GM19023 (cell line): ENCODE results near the gene CAPN13.

Experiments used
- ATAC-seq: cut with Tn5 transposase; IDR thresholded peaks from one replicate; pipeline ENCODE4 v1.9.1; 2021; ENCODE audit warnings: mild to moderate bottlenecking, moderate library complexity; ENCODE audit not compliant: unreplicated experiment

CAPN13 gene, protein sequence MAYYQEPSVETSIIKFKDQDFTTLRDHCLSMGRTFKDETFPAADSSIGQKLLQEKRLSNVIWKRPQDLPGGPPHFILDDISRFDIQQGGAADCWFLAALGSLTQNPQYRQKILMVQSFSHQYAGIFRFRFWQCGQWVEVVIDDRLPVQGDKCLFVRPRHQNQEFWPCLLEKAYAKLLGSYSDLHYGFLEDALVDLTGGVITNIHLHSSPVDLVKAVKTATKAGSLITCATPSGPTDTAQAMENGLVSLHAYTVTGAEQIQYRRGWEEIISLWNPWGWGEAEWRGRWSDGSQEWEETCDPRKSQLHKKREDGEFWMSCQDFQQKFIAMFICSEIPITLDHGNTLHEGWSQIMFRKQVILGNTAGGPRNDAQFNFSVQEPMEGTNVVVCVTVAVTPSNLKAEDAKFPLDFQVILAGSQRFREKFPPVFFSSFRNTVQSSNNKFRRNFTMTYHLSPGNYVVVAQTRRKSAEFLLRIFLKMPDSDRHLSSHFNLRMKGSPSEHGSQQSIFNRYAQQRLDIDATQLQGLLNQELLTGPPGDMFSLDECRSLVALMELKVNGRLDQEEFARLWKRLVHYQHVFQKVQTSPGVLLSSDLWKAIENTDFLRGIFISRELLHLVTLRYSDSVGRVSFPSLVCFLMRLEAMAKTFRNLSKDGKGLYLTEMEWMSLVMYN

DNA sequence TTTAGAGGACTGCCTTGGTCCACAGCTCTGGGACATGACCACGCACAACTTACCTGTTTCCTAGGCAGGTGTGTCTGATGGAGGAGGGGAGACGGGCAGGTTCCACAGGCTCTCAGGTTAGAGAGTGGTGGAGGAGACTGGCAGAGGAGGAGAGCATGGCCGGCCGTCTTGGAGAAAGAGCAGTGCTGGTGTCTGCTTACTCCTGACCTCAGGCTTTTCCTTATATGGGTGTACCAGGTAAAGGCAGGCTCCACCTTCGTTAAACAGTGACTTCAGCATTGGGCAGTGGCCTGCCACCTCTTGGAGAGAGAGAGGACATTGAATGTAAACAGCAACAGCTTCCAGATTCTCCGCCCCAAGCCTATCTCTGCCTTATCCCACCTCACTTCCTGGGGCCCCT, at the start of gene CAPN13:
CAPN13 (minus strand) TSS at position 198 of the 400 bp plus-strand sequence. CDS start 20,121 bp downstream, outside the sequence.
- no peak for ATAC-seq

DNA sequence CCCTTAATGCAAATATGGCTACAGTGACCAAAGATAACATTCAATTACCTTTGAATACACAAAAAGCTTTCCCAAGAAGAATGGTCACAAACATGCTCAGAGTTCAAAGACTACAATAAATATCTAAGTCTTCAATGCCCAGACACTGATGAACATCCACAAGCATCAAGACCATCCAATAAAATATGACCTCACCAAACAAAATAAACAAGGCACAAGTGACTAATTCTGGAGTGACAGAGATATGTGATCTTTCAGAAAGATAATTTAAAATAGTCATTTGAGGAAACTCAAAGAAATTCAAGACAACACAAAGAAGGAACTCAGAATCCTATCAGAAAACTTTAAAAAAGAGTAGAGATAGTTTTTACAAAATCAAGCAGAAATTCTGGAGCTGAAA, 40.6 kb upstream of the CAPN13 start:
- no peak for ATAC-seq

DNA sequence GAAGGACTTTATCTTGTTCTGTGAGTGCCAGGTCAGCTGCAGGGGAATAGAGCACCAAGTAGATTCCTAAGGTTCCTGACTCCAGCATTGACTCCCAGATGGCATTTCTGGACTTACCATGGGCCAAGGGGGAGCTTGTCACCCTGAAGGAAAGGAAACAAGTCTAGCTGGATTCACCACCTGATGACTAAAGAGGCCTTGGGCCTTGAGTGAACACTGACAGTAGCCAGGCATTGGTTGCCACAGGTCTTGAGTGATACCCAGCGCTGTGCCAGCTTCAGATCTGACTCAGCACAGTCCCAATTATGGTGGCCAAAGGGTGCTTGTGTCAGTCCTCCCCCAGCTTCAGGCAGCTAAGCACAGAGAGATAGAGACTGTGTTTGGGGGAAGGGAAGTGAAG, 40.1 kb upstream of the CAPN13 start:
- no peak for ATAC-seq

DNA sequence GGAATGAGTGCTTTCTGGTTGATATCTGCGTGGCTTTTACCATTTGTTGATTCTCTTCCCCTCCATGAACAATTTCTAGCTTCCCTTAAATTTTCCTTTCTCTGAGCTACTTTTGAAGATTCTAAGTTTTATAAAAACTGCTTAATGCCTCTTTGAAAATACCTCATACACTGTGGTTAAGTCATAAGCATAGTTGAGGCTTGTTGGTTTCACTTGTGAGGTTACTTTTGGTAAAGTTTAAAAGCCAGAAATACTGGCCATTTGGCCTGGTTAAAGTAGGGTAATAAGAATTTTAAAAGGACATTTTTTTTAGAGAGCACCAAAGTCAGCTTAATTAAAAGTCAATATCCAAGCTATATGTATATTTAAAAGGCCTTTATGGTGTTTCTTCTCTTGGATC, 21.3 kb upstream of the CAPN13 start:
- ATAC-seq: no peak

DNA sequence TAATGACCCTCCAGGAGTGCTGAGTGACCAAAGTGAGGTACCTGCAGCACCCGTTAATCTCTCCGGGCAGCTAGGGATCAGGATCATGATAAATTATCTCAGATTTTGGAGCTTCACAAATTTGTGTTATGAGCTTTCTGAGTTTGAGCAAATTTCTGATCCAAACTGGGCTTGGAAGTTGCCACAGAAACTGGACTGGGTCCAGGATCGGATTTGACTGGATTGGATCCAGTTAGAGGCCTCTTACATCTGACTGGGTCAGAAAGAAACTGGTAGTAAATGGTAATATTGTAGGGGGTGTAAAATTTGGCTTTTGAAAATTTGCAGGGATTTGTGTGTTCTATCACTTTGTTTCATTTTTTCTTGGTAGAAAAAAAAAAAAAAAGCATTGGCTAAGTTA, 19.7 kb upstream of the CAPN13 start:
- no peak for ATAC-seq

DNA sequence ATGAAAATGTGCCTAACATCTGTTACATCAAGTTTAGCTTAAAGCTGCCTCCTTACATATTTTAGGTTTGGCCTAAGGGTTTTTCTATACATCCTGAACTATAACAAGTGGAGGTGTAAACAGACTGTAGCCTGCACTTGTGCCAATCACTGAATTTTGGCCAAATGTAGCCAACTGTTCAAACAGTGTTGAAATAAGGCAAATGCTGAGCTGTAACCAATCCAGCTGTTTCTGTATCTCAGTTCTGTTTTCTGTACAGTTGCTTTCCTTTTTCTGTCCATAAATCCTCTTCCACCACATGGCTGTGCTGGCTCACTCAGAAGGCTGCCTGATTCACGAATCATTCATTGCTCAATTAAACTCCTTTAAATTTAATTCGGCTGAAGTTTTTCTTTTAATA, 19.2 kb upstream of the CAPN13 start:
- no peak for ATAC-seq

DNA sequence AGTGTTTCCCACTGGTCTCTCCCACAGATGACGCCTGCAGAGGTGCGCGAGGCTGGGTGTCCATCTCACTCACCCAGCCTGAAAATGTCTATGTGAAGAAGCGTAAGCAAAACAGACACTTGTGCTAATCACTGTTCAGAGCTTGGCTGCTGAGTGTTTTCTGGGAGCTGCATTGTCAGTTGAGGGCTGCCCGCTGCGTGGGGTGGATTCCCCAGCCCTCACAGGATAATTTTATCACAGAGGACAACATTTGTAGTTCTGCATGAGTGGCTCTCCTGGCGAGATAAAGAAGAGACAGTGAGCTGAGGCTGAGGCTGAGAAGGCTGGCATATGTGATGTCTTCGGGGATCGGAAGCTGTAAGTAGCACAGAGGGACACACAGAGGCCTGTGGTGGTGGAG, 16.2 kb upstream of the CAPN13 start:
- ATAC-seq: no peak

DNA sequence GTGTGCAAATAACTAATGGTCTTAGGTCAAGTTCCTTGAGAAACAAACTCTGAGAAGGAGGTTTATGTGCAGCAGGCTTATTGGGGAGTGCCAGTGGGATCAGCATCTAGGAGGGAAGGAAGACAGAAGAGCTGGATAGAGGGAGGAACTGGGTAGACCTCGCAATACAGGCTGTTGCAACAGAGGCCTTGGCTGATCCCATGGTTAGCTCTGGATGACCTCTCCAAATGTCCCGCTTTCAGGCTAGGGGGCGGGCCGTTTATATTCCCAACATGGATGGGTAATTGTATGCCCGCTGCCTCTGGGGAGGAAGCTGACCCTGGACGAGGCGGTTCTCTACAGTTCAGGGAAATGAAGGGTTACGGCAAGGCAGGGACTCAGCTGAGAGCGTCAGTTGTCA, 14.7 kb upstream of the CAPN13 start:
- no peak for ATAC-seq

DNA sequence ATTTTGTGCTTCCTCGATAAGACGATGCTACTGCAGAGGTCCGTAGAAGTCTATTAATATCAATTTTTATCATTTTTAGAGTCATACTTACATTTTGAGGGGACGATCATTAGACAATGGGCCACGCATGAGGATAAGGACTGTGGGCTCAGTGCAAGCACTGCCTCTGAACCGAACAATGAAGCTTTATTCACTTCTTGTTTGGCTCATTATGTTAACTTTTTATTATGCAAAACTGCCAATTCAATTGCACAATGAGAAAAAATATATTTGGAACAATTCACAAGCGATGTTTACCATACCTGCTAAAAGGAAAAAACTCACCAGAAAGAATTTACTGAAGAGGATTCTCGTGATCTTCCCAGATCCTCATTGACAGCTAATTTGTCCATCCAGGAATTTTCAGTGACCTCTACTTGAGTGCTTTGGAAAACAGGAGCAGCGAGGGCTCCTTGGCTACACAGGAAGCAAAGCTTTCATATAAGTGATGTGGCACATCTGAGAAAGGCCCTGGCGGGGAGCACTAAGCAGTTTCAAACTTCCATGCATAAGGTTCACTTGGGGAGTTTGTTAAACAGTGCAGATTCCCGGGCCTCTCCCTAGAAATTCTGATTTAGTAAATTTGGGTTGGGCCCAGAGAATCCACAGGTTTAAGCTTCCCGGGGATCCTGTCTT, 13.3 kb upstream of the CAPN13 start:
- no peak for ATAC-seq

DNA sequence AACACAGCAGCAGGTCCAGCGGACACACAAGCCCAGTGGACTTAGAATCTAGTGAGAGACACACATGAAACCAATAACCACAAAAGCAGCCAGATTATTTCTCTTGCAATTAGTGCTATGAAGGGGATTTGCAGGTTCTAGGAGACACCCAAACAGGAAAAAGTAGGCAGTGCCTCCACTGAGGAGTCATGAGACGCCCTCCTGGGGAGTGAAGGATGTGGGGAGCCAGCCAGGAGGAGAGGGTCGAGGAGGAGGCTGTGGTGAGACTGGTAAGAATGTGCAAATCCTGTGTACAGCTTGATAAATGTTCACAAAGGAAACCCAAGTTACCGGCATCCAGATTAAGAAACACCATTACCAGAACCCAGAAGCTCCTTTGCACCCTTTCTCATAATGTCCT, 2.7 kb upstream of the CAPN13 start:
- no peak for ATAC-seq

DNA sequence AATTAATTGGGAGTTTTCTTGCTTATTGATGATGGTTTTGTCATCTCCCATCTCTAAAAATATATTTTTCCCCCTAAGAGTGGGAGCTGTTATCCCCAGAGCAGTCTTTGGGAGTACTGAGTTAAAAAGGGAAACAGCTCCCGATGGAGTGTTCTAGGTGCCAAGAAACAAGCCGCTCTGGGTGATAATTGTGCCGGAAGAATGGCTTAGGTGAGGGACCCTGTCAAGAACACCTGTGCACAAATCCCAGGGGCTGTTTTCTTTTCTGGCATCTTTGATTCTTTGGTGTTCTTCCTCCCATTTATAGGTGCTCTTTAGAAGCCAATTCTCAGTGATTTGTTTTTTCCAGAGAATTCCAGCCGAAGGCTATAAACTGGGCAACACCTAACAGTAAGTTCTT, 1.4 kb upstream of the CAPN13 start:
- ATAC-seq: no peak

DNA sequence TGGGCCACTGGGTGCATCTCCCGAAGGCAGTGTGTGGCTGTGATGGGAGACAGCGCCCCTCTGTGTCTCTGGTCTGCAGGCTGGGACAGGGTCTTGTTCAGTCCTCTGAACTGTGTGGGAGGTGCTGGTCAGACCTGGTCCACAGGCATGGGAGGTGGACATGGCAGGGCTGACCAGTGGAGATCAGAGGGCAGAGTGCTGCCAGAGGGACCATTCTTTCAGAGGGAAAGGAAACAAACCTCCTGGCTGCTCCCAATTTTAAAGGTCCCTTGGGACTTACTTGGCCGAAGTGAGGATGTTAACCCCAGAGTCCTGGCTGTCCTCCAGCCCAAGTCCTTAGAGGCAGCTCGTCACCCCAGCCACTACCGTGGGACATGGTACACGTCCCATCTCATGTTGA, 4.0 kb downstream of the CAPN13 start:
- ATAC-seq: no peak

DNA sequence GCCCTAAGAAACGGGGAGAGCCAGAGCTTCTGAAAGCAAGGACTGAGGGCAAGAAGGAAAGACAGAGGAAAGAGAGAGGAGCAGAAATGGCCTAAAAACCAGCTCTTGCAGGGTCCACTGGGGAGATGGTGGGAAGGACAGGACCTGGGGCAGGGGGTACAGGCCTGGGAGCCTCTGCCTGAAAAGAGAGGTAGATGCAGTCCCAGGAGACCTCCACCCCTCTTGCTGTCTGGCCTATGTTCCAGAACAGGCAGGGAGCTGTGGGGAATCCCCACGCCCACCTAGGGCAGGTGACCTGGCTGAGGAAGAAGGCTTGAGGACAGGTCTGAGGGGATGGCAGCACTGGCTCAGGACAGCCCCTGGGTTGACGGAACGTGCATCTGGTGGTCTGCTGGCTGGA, 4.6 kb downstream of the CAPN13 start:
- no peak for ATAC-seq

DNA sequence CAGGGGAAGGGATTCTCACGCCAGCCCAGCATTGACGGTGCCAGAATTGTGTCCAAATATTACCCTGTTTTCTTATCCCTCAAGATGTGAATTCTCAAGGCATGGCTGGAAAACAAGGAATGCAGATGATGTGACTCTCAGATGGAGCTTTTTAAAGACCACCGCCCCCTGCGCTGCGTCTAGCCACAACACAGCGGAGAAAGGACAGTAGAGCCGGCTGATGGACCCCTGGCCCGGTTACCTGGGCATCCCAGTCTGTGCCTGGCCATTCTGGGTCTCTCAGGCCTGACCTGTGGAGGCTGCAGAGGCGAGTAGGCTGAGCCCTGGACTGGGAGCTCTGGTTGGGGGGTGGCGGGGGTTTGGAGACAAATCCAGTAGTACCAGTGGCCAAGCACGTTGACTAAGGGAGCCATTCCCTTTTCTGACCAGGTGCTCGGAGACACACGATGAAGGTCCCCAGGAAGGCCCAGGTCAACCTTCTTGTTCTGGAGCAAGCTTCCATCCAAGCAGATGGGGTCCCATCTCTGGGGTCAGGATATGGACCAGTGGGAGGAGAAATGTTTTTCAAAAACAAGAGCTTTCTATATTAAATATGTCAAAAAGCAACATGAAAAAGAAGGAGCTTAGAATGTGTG, 5.3 kb downstream of the CAPN13 start:
- no peak for ATAC-seq

DNA sequence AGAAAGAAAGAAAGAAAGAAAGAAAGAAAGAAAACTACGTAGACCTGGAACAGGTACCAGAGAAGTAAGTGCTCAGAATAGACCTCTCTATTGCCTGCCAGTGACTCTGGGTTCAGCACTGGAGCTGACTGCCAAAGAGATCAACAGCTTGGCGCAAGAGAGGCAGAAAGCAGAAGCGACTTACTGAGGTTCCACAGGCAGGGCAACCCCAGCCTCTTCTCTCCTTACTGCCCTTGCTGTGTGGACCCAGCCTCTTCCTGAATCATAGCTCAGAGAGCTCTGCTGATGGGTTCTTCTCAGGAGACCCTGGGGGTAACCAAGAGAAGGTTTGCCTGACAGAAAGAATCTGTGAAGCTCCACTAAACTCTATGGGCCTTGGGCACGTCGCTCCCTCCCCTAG, 7.1 kb downstream of the CAPN13 start:
- ATAC-seq: no peak

DNA sequence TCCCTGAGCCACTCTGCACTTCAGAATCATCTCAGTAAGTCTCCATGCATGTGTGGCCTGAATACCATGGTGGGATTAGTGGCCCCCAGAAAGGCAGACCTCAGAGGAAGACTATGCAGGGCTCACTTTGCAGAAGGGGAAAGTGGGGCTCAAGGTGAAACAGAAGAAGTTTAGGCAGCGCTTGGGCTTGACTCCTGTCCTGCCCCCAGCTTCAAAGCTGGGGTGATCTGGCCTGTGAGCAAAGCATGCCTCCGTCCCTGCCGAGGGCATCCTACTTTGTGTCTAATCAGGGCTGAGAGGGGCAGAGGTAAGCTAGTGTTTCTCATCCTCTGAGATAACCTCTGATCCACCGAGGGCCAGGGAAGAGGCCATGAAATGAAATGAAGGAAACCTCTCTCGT, 7.9 kb downstream of the CAPN13 start:
- ATAC-seq: no peak

DNA sequence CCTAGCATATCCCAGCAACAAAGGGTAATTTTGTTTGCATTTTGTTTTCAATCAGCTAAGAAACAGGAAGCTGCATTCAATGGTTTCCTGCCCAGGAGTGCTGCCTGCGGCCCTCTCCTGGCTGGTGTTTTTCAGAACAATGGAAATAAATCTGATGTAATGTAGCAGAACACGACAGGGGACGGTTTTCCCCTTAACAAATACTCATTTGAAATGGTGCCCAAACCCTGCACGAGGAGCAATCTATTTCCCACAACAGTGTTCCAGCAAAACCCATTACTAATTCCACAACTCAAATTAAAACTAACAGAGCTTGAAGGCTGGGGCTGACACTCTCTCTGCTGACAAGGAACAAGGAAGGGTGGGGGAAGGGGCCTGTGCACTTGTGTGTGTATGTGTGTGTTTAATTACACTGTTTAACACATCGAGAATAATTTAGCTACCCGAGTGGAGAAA, 8.7 kb downstream of the CAPN13 start:
- ATAC-seq: no peak

DNA sequence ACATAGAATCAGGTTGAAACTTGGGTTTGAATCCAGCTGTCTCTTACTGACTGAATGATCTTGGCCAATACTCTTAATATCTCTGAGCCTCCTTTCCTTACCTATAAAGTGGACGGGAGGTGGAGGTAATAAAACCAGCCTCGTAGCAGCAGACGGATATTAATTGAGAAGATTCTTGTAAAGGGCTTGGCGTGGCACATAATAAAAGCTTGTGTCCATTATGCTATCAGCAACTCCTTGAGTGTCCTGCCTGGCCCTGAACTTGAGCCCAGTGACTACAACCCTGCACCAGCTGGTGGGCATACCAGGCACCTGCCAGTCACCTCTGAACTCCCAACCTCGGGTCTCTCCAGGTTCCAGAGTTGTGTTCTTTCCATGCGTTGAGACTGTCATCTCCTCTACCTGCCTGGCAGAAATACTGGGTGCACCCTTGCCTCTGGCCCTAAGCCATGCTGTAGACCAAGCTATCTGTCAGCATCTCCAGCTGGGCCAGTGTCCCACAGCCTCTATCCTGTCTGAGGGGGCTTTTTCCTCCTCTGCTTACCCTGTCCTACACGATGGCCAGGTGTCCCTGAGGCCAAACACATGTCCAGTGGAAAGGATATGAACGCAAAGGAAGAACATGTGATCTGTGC, 9.7 kb downstream of the CAPN13 start:
- ATAC-seq: no peak

DNA sequence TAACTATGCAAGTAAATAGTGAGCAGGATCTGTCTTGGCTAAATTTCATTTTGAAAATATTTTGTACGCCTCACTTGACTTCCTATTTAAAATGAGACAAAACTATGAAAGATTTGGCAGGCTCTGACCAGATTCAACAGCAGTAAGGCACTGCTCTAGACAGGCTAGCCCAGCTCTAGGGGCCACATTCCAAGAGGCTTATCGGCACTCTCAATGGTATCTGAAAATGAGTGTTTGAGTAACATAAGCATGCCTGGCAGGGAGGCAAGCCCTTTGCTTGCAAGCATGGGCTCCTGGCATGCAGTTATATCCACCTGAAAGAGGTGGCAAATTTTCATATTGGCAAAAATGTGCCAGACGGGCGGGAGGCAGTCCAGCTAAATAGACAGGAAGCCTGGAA, 10.5 kb downstream of the CAPN13 start:
- no peak for ATAC-seq

DNA sequence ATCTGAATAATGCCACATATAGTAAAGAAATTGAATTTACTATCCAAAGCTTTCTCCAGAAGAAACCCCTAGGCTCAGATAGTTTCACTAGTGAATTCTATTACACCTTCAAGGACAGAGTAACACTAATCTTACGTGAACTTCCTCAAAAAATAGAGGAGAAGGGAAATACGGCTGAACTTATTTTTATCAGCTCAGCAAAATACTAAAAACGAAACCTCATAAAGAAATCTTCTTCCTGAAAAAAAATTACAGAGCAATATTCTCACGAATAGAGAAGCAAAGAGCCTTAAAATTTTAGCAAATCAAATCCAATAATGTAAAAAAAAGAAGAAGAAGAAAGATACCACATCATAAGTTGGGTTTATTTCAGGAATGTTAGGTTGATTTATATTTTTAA, 14.7 kb downstream of the CAPN13 start:
- no peak for ATAC-seq

DNA sequence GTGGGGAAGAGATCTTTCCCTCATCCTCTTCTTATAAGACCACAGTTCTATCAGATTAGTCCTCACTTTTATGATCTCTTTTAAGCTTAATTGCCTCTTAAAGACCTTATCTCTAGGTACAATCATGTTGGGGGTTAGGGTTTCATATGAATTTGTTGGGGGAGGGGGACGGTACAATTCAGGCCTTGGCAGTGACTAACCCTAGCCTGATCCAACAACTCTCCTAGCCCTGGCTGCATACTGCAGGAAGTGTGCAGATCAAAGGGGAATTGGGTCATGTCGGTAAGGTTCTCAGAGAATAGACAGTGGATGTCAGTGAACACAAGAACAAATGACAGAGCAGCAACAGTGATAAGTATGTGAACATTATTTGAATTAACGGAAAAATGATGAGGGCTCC, 16.4 kb downstream of the CAPN13 start:
- no peak for ATAC-seq
